GM19468 (cell line): Measurements from ENCODE around the gene ASB7.

Source experiments
- ATAC-seq: cut with Tn5 transposase; IDR thresholded peaks from one replicate; pipeline ENCODE4 v1.9.1; 2021; ENCODE audit warnings: mild to moderate bottlenecking, moderate library complexity, moderate number of reproducible peaks; ENCODE audit not compliant: unreplicated experiment; ENCODE audit errors: extremely low read depth

Gene ASB7

DNA sequence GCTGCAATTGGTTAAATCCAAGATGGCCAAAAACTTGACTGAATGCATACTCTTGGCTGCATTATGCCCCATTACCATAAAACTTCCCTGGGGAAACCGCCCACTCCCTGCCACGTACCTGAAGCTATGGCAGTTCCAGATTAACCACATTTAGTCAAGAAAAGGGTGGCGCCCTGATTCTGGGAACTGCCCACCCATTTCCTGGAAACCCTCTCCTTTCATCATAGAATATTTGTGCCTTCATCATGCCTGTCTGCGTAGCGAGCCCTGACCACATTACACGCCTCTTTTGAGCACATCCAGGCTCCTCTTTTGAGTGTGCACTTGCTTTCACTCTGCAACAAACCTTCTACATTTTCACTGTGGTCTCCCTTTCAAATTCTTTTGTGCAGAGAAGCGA, 5.6 kb upstream of the ASB7 start:
- ATAC-seq, result peak; percentile 65

DNA sequence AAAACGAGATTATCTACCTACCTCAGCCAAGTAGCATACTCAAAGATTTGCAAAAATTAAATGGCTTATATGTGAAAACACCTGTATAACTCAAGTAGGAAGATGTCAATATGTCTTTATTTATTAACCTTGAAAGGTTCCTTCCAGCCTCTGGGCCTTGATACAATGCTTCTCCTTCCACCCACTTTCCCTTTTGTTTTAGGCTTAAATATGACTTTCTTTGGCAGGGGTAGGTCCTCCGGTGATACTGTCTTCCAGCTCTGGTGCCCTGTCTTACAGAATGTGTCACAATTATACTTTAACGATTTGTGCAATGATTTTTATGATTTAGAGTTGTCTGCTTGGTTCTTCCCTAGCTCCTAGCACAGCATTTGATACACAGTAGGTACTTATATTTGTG, 4.5 kb upstream of the ASB7 start:
- no peak for ATAC-seq

DNA sequence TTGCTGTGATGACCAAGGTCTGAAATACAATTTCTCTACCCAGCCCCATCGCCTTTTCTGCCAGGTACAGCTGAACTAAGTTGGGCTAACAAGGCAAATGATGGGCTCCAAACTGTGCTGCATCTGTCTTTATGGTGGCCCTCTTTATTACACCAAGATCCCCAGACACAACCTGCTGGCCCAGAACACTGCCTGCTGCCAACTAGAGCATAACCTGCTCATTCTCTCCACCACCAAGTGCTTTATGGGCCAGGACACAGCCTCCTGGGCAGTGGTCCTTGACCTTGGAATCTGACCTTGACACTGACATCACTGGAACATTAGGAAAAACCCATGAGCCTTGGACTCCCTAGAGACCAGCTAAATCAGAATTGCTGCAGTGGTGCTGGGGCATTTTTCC, 3.7 kb upstream of the ASB7 start:
- ATAC-seq, result no peak

DNA sequence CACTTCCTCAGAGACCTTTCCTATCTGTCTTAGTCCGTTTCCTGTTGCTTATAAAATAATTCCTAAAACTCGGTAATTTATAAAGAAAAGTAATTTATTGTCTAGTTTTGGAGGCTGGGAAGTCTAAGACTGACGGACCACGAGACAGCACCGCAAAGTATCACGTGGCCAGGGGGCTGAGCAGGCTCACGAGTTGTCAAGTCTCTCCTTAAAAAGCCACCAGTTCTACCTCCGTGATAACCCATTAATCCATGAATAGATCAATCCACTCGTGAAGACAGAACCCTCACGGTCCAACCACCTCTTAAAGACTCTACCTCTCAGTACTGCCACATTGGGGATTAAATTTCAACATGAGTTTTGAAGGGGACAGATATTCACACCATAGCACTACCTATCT, 1.2 kb upstream of the ASB7 start:
- no peak for ATAC-seq

DNA sequence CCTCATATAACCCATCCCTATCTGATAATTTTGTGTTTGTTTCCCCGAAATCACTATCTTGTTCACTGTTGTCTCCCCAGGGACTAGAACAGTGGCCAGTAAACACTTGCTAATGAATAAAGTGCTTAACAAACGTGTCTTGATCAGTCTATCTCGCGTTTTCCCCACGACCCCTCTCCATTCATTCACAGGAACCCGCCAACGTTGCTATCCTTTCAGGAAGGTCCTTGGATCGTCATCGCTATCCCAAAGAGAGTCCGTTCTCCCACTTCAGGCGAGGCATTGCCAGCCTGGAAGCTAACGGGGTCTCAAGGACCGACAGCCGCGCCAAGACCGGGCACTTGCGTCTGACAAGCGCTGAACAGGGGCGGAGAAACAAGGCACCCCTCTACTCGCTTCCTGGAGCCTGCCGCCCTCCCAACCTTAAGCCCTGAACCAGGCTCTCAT, 749 bp upstream of the ASB7 start:
- no peak for ATAC-seq

DNA sequence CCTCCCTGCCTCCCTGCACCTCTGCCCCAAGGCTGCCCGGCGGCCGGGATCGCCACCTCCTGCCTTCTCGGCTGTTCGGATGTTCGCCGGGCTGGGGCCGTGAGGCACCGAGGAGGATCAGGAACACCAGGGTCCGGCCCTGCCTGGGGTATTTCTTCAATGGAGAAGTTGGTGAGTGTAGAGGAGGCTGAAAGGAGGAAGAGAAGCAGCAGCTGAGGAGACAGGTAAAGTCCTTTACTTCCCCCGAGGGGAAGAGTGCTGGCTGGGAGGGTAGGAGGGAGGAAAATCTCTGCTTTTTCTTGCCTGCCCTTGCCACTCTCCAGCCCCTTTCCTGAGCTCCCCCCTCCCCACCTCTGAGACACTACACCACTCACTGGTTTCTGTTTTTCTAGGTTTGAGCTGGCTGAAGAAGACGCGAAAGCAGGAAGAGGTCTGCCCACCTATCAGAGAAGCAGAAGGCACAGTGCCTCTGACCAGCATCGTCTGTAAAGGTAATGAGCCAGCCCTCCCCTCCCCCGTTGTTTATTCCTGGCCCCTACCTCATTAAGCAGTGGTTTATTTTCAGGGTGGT, 519 bp downstream of the ASB7 start:
- peak; percentile 35 for ATAC-seq

DNA sequence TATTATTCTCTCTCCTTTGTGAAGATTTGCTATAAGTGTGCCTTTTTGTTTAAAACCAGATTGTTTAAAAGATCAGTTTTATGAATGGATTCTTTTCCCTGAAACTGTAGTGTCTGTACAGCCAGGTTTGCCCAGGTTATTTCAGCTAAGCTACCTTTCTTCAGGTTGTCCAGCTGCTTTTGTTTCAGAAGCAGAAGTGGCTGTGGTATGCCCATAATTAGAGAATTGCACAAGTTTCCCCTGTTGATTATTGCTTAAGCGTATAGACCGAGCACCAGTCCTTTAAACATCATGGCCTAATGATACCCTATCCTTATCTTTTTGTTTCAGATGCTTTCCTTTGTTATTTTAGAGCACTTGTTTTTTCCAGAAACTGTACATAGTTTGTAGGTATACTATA, 10.2 kb downstream of the ASB7 start:
- ATAC-seq, result no peak

DNA sequence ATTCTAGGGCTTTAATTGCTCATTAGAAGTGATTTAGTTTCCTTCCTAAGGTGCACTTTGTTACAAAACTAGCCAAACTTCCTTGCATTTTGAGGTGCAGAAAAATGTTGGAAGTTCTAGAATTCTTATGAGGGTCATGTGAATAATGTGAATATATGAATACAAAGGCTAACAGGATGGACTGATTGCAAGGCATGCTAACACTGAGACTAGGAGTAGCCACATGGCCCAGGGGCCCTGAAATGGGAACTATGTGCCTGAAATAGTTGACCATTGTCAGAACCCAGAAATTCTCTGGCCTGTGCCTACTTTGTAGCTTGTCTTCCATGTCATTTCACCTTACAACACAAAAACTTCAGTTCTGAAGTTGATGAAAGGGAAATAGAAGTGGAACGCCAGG, 10.8 kb downstream of the ASB7 start:
- ATAC-seq, result no peak

DNA sequence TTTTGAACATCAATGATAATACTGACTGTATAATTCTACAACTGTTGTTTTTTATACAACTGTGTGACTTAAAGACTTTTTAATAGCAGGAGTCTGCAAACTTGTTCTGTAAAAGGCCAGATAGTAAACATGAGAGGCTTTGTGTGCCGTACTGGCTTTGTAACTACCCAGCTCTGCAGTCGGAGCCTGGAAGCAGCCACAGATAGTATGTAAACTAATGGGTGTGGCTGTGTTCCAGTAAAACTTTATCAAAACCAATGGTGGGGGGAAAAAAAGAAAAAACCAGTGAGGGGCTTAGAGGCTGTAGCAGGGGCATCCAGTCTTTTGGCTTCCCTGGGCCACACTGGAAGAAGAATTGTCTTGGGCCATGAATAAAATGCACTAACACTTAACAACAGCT, 11.9 kb downstream of the ASB7 start:
- no peak for ATAC-seq

DNA sequence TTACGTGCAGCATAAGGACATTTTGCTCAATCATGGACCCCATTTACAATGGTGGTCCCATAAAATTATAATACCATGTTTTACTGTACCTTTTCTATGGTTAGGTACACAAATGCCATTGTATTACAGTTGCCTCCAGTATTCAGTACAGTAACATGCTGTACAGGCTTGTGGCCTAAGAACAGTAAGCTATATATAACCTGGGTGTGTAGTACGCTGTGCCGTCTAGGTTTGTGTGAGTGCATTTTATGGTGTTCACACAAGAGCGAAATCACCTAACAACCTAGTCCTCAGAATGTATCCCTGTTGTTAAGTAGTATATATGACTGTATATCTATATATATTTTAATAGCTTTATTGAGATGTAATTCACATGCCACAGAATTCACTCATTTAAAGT, 12.5 kb downstream of the ASB7 start:
- no peak for ATAC-seq

DNA sequence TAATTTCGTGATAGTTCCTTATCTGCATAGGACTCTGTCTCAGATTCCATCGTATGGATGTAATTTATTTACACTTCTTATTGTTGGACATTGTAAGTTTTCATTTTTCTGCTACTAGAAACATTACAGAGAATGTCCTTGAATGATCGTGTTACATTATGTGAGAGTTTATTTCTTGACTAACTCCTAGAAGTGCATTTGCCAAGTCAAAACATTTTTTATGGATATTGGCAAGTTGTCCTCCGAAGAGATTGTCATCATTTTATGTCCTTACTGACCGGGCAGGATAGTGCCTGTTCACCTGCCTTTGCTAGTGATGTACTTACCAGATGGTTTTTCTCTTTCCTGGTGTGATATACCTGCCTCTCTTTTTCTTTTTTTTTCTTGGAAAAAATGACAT, 13.4 kb downstream of the ASB7 start:
- ATAC-seq, result no peak

DNA sequence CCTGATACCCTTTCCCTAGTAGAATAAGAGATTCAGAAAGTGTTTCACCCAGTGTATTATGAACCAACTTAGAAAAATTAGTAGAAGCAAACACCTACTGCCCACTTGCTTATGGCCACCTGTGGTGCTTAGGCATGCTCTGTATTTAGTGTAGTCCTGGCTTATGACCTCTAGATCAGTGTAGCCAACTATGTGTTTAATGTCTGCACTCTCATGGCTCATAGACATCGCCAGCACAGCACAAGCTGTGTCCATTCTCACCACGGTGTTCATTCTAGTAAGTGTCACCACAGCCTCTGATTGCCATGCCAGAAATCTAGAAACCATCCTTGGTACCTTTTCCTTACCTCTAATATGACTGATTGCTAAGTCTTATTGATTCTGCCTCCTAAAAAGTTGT, 14.3 kb downstream of the ASB7 start:
- no peak for ATAC-seq

DNA sequence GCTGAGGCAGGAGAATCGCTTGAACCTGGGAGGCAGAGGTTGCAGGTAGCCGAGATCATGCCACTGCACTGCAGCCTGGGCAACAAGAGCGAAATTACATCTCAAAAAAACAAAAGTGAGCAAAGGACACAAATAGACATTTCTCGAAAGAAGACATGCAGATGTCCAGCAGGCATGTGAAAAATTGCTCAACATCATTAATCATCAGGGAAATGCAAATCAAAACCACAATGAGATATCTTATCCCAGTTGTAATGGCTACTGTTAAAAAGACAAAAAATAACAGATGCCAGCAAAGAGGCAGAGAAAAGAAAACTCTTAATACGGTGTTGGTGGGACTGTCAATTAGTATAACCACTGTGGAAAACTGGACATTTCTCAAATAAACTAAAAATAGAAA, 20.9 kb downstream of the ASB7 start:
- no peak for ATAC-seq

DNA sequence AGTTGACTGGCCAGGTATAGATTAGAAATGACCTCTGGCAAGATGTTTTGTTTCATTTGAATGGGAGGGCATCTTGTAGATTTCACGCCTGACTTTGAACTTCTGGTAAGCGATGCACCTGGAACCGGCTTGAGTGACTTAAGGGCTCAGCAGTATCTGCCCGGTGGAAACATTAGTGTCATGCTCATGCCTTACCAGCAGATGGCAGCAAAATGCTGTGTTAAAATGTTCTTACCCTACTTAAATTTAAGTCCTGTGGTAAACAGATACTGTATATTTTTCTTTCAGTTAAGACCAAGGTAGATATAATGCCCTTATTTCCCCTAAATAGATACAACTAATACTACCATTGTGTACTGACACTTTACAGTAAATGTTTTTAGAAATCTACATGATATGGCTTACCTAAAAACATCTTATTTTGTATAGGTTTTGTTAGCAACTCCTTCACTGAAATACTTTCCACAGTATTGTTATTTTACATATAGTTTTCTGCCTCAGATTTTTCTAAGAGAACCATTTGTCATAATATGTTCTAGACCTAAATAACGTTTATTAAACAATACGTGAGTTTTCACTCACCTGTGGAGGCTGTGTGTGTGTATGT, 25.5 kb downstream of the ASB7 start:
- ATAC-seq, result no peak

DNA sequence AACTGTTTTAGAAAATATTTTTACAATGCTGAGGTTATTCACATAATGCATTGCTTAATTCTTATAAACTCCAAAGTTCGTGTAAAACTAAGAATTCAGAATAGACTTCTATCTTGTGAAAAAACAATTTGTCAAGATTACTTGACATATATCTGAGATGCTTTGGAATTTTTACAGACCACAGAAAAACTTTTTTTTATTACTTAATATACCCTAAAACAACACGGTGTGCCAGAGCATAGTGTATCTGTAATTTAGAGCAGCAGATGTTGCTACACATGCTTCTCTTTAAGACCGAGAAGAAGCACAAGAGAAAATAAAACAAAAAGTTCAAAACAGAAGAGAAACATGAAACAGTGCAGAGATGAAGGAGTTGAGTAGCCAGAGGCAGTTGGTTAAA, 26.4 kb downstream of the ASB7 start:
- ATAC-seq, result no peak

DNA sequence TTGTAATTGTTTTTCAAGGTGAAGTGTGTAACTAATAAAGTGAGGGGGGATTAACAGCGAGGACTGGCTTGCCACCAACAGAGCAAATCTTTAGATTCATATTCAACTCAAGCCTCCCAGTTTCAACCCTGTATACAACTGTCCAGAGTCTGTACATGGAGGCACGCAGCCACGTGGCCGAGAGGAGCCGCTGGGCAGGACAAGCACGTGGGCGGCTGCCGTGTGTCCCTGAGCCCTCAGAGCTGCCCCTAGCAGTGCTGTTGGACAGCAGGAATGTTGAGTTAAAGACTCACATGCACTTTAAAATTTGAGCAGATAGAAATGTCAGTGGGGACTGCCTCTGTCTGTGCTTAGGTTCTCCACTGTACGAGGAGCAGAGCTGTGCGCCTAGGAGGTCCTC, 29.4 kb downstream of the ASB7 start:
- ATAC-seq, result no peak

DNA sequence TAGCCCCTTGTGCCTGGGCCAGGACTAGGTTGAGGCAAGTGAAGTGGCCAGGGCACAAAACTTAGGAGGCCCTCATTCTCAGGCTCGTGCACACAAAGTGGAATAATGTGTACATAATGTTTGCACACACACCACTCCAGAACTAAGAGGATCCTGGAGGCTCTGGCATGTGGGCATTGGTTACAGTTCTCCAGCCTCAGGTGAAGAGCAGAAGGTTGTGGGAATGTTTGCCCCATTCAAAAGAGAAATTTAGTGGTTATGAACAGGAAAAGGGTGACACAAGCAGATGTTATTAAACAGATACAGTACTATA, 31.3 kb downstream of the ASB7 start:
- no peak for ATAC-seq

DNA sequence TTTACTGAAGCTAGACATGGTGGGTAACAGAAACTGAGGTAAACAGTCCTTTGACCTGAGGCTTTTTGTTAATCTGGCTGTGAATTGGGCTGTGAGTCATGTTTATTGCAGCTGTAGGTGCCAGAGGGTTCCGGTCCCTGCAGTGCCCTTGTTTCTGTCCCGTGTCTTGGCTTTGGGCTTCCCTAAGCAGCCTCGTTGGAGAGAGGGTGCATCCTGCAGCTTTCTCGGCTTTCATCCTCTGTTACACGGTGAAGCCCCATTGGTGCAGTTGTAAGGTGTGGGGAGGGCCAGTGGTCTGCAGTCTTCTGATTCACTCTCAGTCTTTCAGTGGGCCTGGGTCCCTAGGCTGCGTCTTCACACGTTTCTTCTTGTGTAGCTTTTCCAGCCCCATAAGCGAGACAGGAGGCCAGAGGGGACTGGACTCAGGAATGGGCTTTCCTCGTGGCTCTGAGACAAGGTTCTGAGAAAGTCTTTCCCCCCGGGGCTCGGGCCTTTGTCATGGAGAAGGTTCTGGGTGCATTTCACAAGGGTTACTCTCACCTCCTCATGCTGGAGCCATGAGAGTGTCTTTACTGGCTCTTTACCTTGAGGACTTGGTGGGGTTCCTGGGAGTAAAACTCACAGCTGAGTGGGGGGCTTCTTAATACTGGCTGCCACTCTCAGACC, 33.1 kb downstream of the ASB7 start:
- ATAC-seq, result no peak

DNA sequence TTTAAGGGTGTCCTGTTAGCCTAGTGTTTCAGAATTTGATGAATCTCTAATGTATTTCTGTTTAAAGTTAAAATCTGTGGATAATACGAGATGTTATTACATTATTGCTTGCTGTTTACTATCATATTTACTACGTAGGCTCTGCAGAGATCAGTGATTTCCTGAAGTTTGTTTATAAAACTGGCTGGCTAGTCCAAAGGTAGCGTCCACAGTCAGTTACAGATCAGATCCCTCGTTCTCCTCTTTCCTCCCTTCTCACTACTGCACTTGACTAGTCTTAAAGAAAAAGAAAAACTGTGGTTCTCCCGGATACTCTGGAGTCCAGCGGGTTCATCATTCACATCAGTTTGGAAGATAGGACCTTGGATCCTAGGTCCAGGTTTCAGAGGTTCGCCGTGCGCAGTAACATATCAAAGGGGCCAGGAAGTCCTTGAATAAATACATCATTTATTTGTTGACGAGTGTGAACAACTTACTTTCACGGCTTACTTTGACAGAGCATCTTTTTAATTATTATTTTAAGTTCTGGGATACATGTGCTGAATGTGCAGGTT, 35.9 kb downstream of the ASB7 start:
- ATAC-seq, result no peak

DNA sequence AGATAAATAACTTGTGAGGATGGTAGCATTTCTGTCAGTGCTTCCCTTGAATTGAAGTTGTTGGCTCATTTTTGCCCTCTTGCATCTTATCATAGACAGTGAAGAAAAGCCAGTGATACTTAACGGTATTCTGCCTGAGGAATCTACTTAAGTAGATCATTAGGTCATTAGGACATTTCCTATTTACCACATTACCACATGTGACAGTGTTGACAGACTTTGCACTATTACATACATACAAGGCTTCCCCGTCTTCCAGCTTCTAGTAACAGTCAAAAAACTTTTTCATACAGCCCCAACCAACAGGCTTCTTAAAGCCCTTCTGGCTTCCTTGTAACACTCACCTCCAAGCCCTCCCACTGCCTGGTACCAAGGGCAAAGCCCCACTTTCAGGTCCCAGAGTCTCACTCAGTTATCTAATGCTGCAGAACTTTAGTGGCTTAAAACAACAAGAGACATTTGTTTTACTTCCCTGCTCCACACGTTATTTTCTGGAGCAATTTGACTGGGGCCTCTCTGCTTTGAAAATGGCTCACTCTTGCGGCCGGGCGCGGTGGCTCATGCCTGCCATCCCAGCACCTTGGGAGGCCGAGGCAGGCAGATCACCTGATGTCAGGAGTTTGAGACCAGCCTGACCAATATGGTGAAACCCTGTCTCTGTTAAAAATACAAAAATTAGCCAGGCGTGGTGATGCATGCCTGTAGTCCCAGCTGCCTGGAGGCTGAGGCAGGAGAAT, 40.0 kb downstream of the ASB7 start:
- no peak for ATAC-seq

DNA sequence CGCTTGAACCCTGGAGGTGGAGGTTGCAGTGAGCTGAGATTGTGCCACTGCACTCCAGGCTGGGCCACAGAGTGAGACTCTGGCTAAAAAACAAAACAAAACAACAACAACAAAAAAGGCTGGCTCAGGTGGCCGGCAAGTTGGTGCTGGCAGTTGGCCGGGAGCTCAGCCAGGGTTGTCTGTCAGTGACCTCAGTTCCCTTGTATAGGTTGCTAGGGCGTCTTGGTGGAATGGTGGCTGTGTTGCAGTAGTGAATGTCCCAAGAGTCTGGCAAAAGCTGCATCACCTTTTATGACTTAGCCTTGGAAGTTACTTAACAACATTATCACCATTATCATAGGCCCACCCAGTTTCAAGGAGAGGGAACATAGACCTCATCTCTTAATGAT, 40.6 kb downstream of the ASB7 start:
- ATAC-seq, result no peak
